Measurements from ENCODE around the gene CAMK1. TPM values are rescaled to one million over a fixed set of nuclear protein-coding genes. Genes with fewer than 3 reads are reported as not detected.

CAMK1 gene
- total RNA-seq, 1 experiment from 2014 or later = 41.6 TPM

DNA sequence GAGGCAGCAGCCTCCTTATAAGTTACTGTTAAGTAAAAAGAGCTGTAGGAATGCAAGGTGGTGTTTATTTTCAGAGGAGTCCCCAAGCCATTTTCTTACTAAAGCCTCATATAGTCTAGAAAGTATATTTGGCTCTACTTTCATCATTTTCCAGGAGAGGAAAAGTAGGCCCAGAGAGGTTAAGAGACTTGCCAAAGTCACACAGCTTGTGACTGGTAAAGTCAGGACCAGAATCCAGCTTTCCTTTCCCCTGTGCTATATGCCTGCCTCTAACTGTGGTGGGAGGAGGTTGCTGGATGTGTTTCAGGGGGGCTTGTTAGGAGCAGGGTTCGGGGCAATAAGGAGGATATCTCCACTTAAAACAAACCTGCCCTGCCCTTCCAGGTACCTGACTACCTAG lies 27.2 kb downstream of the CAMK1 start:
- DNase-seq = no peak
- no peaks in the 10 kb centered on the region for H3K9me2 ChIP-seq (replicated peaks; ENCODE audit: insufficient read depth, low read length)
- H4K20me1 ChIP-seq (ENCODE audit: insufficient read depth, low read depth, low read length) = no peaks in the 10 kb centered on the region
- H3K27ac ChIP-seq (ENCODE audit: low read length) = no peak overlapping the region
- 0 out of 2 replicates have a peak, but pooled peaks cover 4% of the 10 kb centered on the region for H3K79me2 ChIP-seq (ENCODE audit: low read length)
- no peaks in the 10 kb centered on the region for H3K4me1 ChIP-seq (ENCODE audit: low read length)
- no peak overlapping the region for H3K9ac ChIP-seq (ENCODE audit: low read length)
- H3K4me2 ChIP-seq (ENCODE audit: low read depth, low read length, poor library complexity, severe bottlenecking) = no peak overlapping the region
- peaks cover 55% of the 10 kb centered on the region; the same call in 1 of the 2 replicates for H3K36me3 ChIP-seq (ENCODE audit: insufficient read depth, low read length)
- H2AFZ ChIP-seq (ENCODE audit: low read length) = no peak overlapping the region
- H3K4me3 ChIP-seq (ENCODE audit: low read length) = no peak overlapping the region
- H3K9me3 ChIP-seq (ENCODE audit: low read length) = no peaks in the 10 kb centered on the region
- H3K27me3 ChIP-seq (ENCODE audit: low read length) = no peaks in the 10 kb centered on the region

- no peak for DNase-seq
- peaks cover 32% of the 10 kb centered on the region for H3K79me2 ChIP-seq (ENCODE audit: low read length)
- no peak overlapping the region for H3K4me2 ChIP-seq (ENCODE audit: low read depth, low read length, poor library complexity, severe bottlenecking)
- no peaks in the 10 kb centered on the region for H3K27me3 ChIP-seq (ENCODE audit: low read length)
- H3K9ac ChIP-seq (ENCODE audit: low read length) = no peak overlapping the region
- no peak overlapping the region for H2AFZ ChIP-seq (ENCODE audit: low read length)
- no peaks in the 10 kb centered on the region for H3K9me3 ChIP-seq (ENCODE audit: low read length)
- H3K4me1 ChIP-seq (ENCODE audit: low read length) = no peaks in the 10 kb centered on the region
- H3K9me2 ChIP-seq (replicated peaks; ENCODE audit: insufficient read depth, low read length) = no peaks in the 10 kb centered on the region
- no peak overlapping the region for H3K27ac ChIP-seq (ENCODE audit: low read length)
- peaks cover 57% of the 10 kb centered on the region; the same call in 1 of the 2 replicates for H3K36me3 ChIP-seq (ENCODE audit: insufficient read depth, low read length)
- no peak overlapping the region for H3K4me3 ChIP-seq (ENCODE audit: low read length)
- no peaks in the 10 kb centered on the region; the same call in 1 of the 2 replicates for H4K20me1 ChIP-seq (ENCODE audit: insufficient read depth, low read depth, low read length)
Measured at GRCh38 chr3:9739181-9739580, 30.6 kb downstream of the CAMK1 start.

DNA sequence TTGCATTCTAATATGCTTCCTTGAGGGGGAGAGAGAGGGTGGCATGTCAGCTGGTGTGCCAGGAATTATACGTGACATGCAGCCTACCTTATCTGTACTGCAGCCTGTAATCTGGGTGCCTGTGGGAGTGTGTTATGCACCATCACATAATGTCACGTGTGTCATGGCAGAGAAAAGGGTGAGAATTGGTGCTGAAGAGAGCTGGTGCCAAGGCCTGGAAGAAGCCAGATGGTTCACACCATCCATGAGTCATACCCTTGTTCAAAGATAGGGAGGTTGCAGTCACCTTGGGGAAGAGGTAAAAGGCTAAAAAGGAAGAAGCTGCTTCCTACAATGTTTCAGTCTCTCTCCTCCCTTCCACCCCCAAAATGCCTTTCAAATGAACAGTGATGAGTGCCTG lies 32.9 kb downstream of the CAMK1 start:
- H3K4me3 ChIP-seq (ENCODE audit: low read length) = no peak overlapping the region
- no peak overlapping the region for H3K9ac ChIP-seq (ENCODE audit: low read length)
- peaks cover 13% of the 10 kb centered on the region for H4K20me1 ChIP-seq (ENCODE audit: insufficient read depth, low read depth, low read length)
- H2AFZ ChIP-seq (ENCODE audit: low read length) = no peak overlapping the region
- peaks cover 45% of the 10 kb centered on the region; the same call in 1 of the 2 replicates for H3K36me3 ChIP-seq (ENCODE audit: insufficient read depth, low read length)
- no peak overlapping the region for H3K27ac ChIP-seq (ENCODE audit: low read length)
- H3K79me2 ChIP-seq (ENCODE audit: low read length) = peaks cover 55% of the 10 kb centered on the region
- no peaks in the 10 kb centered on the region for H3K9me3 ChIP-seq (ENCODE audit: low read length)
- H3K4me2 ChIP-seq (ENCODE audit: low read depth, low read length, poor library complexity, severe bottlenecking) = no peak overlapping the region
- no peak for DNase-seq
- no peaks in the 10 kb centered on the region for H3K9me2 ChIP-seq (replicated peaks; ENCODE audit: insufficient read depth, low read length)
- no peaks in the 10 kb centered on the region for H3K27me3 ChIP-seq (ENCODE audit: low read length)
- H3K4me1 ChIP-seq (ENCODE audit: low read length) = peaks cover 11% of the 10 kb centered on the region

GRCh38 chr3:9732740-9733115 lies 37.0 kb downstream of the CAMK1 start:
- Histone ChIP-seq H3K9me3 (ENCODE audit: low read length) (no peaks in the 10 kb centered on the region), H3K4me1 (ENCODE audit: low read length) (peaks cover 18% of the 10 kb centered on the region), H3K4me2 (ENCODE audit: low read depth, low read length, poor library complexity, severe bottlenecking) (peak overlapping the region; percentile 95), H3K9ac (ENCODE audit: low read length) (peak overlapping the region; percentile 95), H3K27me3 (ENCODE audit: low read length) (no peaks in the 10 kb centered on the region), H3K27ac (ENCODE audit: low read length) (peak overlapping the region; percentile 74; the same call in 1 of the 2 replicates), H2AFZ (ENCODE audit: low read length) (no peak overlapping the region), H3K9me2 (replicated peaks; ENCODE audit: insufficient read depth, low read length) (no peaks in the 10 kb centered on the region), H3K79me2 (ENCODE audit: low read length) (peaks cover 54% of the 10 kb centered on the region), H3K36me3 (ENCODE audit: insufficient read depth, low read length) (peaks cover 23% of the 10 kb centered on the region; the same call in 1 of the 2 replicates), H4K20me1 (ENCODE audit: insufficient read depth, low read depth, low read length) (peaks cover 13% of the 10 kb centered on the region), H3K4me3 (ENCODE audit: low read length) (peak overlapping the region; percentile 96)
- no peak for DNase-seq

- Histone ChIP-seq H3K9me2 (replicated peaks; ENCODE audit: insufficient read depth, low read length) (no peaks in the 10 kb centered on the region), H3K4me3 (ENCODE audit: low read length) (peak overlapping the region; percentile 96), H3K4me1 (ENCODE audit: low read length) (peaks cover 18% of the 10 kb centered on the region), H3K36me3 (ENCODE audit: insufficient read depth, low read length) (peaks cover 21% of the 10 kb centered on the region; the same call in 1 of the 2 replicates), H3K27me3 (ENCODE audit: low read length) (no peaks in the 10 kb centered on the region), H3K4me2 (ENCODE audit: low read depth, low read length, poor library complexity, severe bottlenecking) (peak overlapping the region; percentile 95), H2AFZ (ENCODE audit: low read length) (no peak overlapping the region), H3K9ac (ENCODE audit: low read length) (peak overlapping the region; percentile 95), H3K9me3 (ENCODE audit: low read length) (no peaks in the 10 kb centered on the region), H3K79me2 (ENCODE audit: low read length) (peaks cover 51% of the 10 kb centered on the region), H4K20me1 (ENCODE audit: insufficient read depth, low read depth, low read length) (peaks cover 13% of the 10 kb centered on the region), H3K27ac (ENCODE audit: low read length) (peak overlapping the region; percentile 74)
- peak; percentile 79 for DNase-seq
Measured at GRCh38 chr3:9732080-9732739, 37.5 kb downstream of the CAMK1 start.

- H2AFZ ChIP-seq (ENCODE audit: low read length) = peak within 1 kb of the TSS; percentile 94
- H3K4me2 ChIP-seq (ENCODE audit: low read depth, low read length, poor library complexity, severe bottlenecking) = peak within 1 kb of the TSS; percentile 95
- no peaks in the 10 kb centered on the region for H3K9me2 ChIP-seq (replicated peaks; ENCODE audit: insufficient read depth, low read length)
- H3K27me3 ChIP-seq (ENCODE audit: low read length) = no peaks in the 10 kb centered on the region
- peak; percentile 100 for DNase-seq
- H3K9me3 ChIP-seq (ENCODE audit: low read length) = no peaks in the 10 kb centered on the region
- H3K36me3 ChIP-seq (ENCODE audit: insufficient read depth, low read length) = peaks cover 13% of the 10 kb centered on the region; the same call in 1 of the 2 replicates
- H3K4me3 ChIP-seq (ENCODE audit: low read length) = peak within 1 kb of the TSS; percentile 96
- H4K20me1 ChIP-seq (ENCODE audit: insufficient read depth, low read depth, low read length) = peaks cover 13% of the 10 kb centered on the region
- peaks cover 26% of the 10 kb centered on the region for H3K4me1 ChIP-seq (ENCODE audit: low read length)
- H3K9ac ChIP-seq (ENCODE audit: low read length) = peak within 1 kb of the TSS; percentile 95
- peak within 1 kb of the TSS; percentile 74 for H3K27ac ChIP-seq (ENCODE audit: low read length)
- peaks cover 43% of the 10 kb centered on the region for H3K79me2 ChIP-seq (ENCODE audit: low read length)
Measured at GRCh38 chr3:9731206-9732079, 38.3 kb downstream of the CAMK1 start, which contains the start of gene BRPF1. BRPF1 (plus strand) TSS chr3:9731735; CDS start chr3:9734141, 2,406 bp downstream.

GRCh38 chr3:9730657-9731205 lies 39.0 kb downstream of the CAMK1 start:
- Histone ChIP-seq H3K79me2 (ENCODE audit: low read length) (peaks cover 40% of the 10 kb centered on the region), H3K9ac (ENCODE audit: low read length) (peak overlapping the region; percentile 57), H3K27ac (ENCODE audit: low read length) (no peak overlapping the region), H3K27me3 (ENCODE audit: low read length) (no peaks in the 10 kb centered on the region), H4K20me1 (ENCODE audit: insufficient read depth, low read depth, low read length) (peaks cover 13% of the 10 kb centered on the region), H3K4me1 (ENCODE audit: low read length) (peaks cover 27% of the 10 kb centered on the region), H3K4me2 (ENCODE audit: low read depth, low read length, poor library complexity, severe bottlenecking) (peak overlapping the region; percentile 95), H3K9me2 (replicated peaks; ENCODE audit: insufficient read depth, low read length) (no peaks in the 10 kb centered on the region), H2AFZ (ENCODE audit: low read length) (peak overlapping the region; percentile 94), H3K4me3 (ENCODE audit: low read length) (peak overlapping the region; percentile 96), H3K9me3 (ENCODE audit: low read length) (no peaks in the 10 kb centered on the region), H3K36me3 (ENCODE audit: insufficient read depth, low read length) (peaks cover 12% of the 10 kb centered on the region; the same call in 1 of the 2 replicates)
- peak; percentile 52 for DNase-seq

GRCh38 chr3:9729419-9729818 lies 40.3 kb downstream of the CAMK1 start:
- no peaks in the 10 kb centered on the region for H3K9me2 ChIP-seq (replicated peaks; ENCODE audit: insufficient read depth, low read length)
- no peak overlapping the region for H3K4me2 ChIP-seq (ENCODE audit: low read depth, low read length, poor library complexity, severe bottlenecking)
- no peak overlapping the region for H2AFZ ChIP-seq (ENCODE audit: low read length)
- peaks cover 28% of the 10 kb centered on the region for H3K79me2 ChIP-seq (ENCODE audit: low read length)
- no peaks in the 10 kb centered on the region for H3K9me3 ChIP-seq (ENCODE audit: low read length)
- H4K20me1 ChIP-seq (ENCODE audit: insufficient read depth, low read depth, low read length) = peaks cover 13% of the 10 kb centered on the region
- H3K27me3 ChIP-seq (ENCODE audit: low read length) = no peaks in the 10 kb centered on the region
- H3K36me3 ChIP-seq (ENCODE audit: insufficient read depth, low read length) = peaks cover 4% of the 10 kb centered on the region; the same call in 1 of the 2 replicates
- no peak overlapping the region for H3K27ac ChIP-seq (ENCODE audit: low read length)
- no peak overlapping the region for H3K4me3 ChIP-seq (ENCODE audit: low read length)
- H3K4me1 ChIP-seq (ENCODE audit: low read length) = peaks cover 27% of the 10 kb centered on the region
- H3K9ac ChIP-seq (ENCODE audit: low read length) = no peak overlapping the region
- no peak for DNase-seq
